ENCODE results near the gene CLEC17A.
"Not testable (repeated sequence)": the region's sequence is repeated elsewhere in the genome, so short reads cannot be mapped to it uniquely, and the experiment has no call there.

The CLEC17A gene

GRCh38 chr19:14582894-14583340 lies at the start of gene CLEC17A:
Gene CLEC17A, plus strand, starts transcription at chr19:14583084. Its CDS starts 77 bp downstream, at chr19:14583161.
- no peak for DNase-seq

GRCh38 chr19:14533450-14533849 lies 49.4 kb upstream of the CLEC17A start:
- DNase-seq = no peak

DNA sequence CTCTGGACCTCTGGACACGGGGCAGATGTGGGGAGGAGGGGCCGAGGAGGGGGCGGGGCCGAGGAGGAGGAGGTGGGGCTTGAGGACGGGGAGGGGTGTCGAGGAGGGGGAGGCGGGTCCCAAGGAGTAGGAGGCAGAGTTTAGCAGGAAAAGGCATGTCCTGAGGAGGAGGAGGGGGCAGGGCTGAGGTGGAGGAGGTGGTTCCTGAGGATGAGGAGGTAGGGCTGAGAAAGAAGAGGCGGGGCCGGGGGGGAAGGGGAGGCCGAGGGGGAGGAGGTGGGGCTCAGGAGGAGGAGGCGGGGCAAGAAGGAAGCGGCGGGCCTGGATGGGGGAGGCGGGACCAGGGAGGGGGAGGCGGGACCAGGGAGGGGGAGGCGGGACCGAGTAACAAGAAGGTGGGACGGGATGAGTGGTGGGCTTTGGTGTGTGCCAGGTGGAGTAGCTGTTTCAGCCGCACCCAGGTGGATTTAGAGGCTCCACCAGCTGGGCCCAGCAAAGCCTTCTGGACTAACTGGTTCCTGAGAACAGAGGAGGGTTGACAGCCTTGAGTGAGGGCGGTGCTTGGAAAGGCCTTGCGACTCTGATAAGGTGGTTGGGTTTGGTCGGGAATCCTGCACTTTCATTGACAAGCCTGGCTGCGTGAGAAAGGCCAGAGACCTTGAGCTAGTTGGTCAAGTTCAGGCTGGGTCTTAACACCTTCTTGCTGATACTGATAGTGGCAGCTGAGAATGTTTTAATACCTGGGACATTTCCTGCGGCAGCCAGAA lies 45.8 kb upstream of the CLEC17A start:
- DNase-seq = peak; percentile 62

DNA sequence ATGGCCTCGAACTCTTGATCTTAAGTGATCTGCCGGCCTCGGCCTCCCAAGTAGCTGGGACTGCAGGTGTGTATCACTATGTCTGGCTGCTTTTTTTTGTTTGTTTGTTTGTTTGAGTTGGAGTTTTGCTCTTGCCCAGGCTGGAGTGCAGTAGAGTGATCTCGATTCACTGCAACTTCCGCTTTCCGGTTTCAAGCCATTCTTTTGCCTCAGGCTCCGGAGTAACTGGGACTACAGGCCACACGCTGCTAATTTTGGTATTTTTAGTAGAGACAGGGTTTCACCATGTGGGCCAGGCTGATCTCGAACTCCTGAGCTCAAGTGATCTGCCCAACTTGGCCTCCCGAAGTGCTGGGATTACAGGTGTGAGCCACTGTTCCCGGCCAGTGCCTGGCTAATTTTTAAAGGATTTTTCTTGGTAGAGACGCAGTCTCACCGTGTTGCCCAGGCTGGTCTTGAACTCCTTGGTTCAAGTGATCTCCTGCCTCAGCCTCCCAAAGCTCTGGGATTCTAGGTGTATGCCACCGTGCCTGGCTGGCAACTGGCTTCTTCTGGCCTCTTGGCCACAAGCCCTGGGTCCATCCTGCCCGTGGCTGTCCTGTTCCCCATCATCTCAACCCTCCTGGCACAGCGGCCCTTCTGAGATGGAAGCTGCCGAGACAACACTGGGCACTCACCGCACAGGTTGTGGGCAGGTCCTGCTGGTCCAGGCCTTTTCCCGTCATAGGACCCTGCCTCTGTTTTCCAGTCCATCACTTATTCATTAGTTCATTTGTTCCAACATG lies 42.0 kb upstream of the CLEC17A start:
- no peak for DNase-seq

GRCh38 chr19:14541979-14542378 lies 40.9 kb upstream of the CLEC17A start:
- DNase-seq = not testable (repeated sequence)

- DNase-seq = no peak
These were observed 40.1 kb upstream of the CLEC17A start for GRCh38 chr19:14542711-14543328.

DNA sequence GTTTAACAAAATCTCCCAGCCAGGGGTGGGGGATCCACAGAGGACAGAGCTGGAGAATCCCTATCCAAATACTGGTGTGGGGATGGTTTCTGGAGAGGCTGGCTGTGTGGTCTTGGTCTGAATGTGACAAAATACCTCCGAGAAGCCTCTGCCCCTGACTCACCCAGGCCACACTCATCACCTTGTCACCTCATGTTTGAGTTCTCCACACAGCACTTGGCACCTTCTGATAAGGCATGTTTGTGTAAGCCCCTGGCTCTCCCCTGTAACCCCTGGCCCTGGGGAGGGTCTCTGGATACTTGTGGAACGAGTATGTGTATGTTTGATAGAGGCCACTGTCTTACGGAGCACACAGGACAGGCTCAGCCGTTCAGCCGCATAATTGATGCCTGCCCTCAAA lies 38.8 kb upstream of the CLEC17A start:
- DNase-seq = no peak

GRCh38 chr19:14544977-14545715 lies 37.7 kb upstream of the CLEC17A start:
- DNase-seq = no peak

DNA sequence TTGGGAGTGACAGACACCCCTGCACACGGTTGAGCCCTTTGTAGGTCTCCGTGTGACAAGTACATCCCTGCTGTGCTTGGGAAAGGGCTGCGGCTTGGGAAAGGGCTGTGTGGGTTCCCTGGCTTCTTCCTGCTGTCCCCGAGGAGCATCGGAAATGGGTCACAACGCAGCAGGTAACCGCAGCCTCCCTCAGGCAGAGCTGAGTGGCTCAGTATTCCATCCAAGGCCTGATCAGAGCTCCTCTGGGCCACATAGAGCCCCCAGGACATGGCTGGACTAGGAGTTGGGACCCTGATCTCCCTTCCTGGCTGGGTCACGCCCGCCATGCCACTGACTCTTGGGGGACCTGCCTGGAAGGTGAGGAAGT lies 37.2 kb upstream of the CLEC17A start:
- DNase-seq = no peak

DNA sequence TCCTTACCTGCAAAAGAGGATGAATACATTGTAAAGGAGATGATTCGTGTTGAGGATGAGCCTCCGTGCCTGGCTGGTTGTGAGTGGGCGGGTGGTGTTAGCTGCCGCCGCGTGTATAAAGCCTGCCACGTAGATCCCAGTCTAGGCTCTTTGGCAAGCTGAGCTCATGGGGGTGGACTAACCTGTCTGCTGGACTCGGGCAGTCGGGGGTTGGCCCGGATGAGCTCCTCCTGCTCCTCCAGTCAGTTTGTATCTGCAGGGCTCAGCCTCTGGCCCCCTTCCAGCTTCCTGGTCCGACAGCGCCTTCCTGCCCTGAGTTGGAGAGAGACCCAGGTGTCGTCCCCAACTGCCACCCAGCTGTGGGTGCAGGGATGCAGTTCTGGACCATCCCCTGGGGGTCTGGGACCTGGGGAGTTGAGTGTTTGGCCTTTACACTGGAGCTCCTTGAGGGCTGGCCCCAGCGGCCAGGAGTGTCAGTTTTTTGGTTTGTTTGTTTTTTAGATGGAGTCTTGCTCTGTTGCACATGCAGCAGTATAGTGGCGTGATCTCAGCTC lies 32.6 kb upstream of the CLEC17A start:
- no peak for DNase-seq

- peak; percentile 85 for DNase-seq
These were observed 31.5 kb upstream of the CLEC17A start for GRCh38 chr19:14551134-14552005.

DNA sequence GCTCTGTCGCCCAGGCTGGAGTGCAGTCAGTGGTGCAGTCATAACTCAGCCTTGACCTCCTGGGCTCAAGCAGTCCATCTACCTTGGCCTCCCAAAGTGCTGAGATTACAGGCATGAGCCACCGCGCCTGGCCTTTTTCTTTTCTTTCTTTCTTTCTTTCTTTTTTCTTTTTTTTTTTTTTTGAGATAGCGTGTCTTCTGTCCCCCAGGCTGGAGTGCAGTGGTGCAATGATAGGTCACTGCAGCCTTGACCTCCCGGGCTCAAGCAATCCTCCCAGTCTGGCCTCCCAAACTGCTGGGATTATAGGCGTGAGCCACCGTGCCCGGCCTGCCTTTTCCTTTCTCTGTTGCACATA lies 30.9 kb upstream of the CLEC17A start:
- DNase-seq = not testable (repeated sequence)

DNA sequence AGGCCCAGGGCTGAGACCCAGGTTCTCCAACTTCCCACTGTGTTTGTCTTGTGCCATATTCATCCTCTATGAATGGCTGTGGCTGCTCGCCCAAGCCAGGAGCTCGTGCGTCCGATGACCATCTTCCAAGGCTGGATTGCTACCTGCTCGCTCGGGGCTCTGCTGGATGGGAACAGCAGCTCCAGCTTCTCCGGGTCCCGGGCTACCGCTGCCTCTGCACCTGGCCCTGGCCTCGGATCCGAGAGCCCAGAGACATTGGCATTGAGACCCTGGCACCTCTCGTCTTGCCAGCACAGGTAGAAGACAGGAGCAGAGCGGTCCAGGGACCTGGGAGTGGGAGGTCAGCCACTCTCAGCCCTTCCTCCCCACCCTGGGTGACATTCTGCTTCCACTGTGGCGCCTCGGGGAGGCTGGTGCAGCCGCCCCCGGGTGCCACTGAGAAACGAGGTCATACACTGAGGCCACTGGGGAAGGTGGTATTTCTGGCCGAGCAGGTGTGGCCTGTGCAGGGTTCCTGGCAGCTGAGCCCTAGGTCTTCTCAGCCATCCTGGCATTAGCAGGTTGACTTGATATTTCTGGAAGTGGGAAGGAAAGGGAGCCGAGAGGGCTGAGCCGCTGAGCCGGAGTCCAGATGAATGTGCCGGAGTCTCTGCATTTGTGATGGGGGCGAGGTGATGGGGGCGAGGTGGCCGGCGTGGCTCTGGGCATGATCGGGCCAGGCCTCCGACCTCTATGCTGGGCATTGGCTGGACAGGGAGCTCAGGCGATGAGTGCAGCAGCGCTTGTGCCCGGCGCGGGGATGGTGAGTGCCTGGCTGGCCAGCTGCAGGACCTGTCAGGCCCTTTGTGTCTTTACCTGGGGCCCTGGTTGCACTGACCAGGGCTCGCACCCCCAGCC lies 29.6 kb upstream of the CLEC17A start:
- no peak for DNase-seq

- DNase-seq = no peak
These were observed 29.0 kb upstream of the CLEC17A start for GRCh38 chr19:14553939-14554243.

DNA sequence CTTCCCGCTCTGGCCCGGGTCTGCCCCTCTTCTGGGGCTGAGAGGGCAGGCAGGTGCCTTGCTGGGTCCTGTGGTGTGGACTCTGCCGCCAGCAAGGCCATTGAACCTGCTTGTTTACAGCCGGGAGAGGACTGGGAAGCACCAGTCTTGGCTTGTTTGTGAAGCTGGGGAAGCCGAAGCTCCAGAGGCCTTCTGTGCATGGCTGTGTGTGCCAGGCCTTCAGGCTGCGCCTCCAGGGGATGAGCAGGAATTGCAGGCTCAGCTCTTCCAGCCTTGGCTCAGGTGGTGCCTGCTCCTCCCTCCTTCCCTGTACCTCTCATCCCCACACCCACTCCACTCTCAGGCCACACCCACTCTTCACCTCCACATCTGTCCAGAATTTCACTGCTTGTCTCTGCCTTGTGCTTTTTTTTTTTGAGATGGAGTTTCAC lies 28.5 kb upstream of the CLEC17A start:
- DNase-seq = no peak

DNA sequence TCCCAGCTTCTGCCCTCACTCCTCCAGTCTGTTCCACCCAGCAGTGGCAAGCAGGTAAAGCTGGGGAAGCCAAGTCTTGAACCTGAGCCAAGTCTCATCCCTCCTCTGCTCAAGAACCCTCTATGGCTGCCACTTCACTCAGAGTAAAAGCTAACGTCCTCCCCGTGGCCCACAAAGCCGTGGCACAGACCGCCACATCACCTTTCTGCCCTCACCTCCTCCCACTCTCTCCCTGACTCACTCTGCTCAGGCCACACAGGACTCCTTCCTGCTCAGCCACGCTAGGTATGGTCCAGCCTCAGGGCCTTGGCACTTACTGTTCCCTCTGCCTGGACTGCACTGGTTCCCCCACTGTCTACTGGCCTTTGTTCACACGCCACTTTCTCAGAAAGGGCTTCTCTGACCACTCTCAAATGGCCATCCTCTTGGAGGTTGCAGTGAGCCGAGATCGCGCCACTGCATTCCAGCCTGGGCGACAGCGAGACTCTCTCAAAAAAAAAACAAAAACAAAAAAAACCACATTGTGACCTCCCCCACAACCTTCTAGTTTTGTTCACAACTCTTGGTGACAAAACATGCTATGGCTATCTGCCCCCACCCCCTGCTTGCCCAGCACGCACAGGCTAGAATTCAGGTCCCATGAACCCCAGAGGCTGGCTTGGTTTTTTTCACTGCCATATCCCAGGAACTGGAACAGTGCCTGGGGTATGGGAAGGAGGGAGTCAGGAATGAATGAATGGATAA lies 26.8 kb upstream of the CLEC17A start:
- no peak for DNase-seq

GRCh38 chr19:14556662-14557188 lies 26.2 kb upstream of the CLEC17A start:
- DNase-seq = peak; percentile 71

DNA sequence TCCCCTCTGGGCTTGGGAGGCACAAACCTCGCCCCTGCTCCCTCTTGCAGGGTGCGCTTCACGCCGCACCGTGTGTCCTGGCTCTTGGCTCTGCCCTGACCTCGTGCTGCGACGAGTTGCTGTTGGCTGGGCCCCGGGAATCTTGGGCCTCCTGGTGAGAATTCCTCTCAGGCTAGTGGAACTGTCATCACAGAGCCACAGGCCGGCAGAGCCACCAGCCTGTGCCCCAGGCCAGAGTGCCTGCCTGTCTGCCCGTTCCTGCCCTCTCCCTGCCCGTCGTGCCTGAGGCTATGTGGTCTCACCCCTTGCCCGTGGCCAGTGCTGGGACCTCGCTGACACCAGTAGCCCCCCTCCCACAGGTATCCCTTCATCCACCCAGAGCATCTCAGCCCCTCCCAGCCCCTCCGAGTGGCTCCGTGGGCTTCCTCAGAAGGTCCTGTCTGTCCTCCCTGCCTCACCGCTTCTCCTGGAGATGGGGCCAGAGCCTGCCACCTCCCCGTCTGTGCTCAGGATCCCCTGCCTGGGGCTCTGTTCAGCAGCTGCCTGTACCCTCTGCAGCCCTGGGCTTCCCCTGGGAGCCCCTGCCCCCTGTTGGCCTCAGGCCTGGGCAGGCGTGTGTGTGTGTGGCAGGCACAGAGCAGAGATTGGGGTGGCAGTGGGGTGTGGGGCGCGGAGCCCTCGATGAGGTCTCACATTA lies 24.4 kb upstream of the CLEC17A start:
- DNase-seq = no peak

Data from CD4-positive, alpha-beta T cell treated with Interleukin-21 for 1 hour (primary cell).